LNCaP clone FGC (cell line): ENCODE results near the gene UBA5.

Experiments
- DNase-seq: peaks from one replicate; pipeline ENCODE4 v3.0.0-alpha.2; 2011; ENCODE audit warnings: low read depth
- H3K4me3 ChIP-seq: 2 replicates; pipeline ENCODE4 v1.5.1; 2011; ENCODE audit warnings: mild to moderate bottlenecking, low read depth, low read length, control low read depth
- TF ChIP-seq, protein P1 (sequence below): IDR thresholded peaks from 2 replicates; pipeline ENCODE4 v1.5.1; 2012; ENCODE audit warnings: mild to moderate bottlenecking; ENCODE audit not compliant: control insufficient read depth, insufficient read depth; ENCODE audit errors: extremely low read depth

The UBA5 gene

DNA sequence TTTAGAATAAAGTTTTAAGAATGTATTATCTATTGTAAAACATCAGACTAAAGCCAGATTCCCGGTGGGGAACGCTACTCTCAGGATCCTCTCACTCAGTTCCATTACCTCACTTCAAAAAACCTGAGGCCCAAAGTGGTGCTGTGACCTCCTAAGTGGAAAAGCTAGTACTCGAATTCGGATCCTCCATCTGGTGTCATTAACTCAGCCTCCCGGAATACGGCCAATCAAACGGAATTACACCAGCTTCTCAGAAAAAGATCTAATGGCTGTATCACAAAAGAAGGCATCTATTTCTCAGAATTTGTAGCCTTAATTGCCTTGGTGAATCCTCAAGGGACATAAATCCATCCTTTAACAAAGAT, 1.1 kb upstream of the UBA5 start:
- TF ChIP-seq, protein P1, sequence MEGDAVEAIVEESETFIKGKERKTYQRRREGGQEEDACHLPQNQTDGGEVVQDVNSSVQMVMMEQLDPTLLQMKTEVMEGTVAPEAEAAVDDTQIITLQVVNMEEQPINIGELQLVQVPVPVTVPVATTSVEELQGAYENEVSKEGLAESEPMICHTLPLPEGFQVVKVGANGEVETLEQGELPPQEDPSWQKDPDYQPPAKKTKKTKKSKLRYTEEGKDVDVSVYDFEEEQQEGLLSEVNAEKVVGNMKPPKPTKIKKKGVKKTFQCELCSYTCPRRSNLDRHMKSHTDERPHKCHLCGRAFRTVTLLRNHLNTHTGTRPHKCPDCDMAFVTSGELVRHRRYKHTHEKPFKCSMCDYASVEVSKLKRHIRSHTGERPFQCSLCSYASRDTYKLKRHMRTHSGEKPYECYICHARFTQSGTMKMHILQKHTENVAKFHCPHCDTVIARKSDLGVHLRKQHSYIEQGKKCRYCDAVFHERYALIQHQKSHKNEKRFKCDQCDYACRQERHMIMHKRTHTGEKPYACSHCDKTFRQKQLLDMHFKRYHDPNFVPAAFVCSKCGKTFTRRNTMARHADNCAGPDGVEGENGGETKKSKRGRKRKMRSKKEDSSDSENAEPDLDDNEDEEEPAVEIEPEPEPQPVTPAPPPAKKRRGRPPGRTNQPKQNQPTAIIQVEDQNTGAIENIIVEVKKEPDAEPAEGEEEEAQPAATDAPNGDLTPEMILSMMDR: no peak
- H3K4me3 ChIP-seq: peak overlapping the region; percentile 76
- DNase-seq: no peak

DNA sequence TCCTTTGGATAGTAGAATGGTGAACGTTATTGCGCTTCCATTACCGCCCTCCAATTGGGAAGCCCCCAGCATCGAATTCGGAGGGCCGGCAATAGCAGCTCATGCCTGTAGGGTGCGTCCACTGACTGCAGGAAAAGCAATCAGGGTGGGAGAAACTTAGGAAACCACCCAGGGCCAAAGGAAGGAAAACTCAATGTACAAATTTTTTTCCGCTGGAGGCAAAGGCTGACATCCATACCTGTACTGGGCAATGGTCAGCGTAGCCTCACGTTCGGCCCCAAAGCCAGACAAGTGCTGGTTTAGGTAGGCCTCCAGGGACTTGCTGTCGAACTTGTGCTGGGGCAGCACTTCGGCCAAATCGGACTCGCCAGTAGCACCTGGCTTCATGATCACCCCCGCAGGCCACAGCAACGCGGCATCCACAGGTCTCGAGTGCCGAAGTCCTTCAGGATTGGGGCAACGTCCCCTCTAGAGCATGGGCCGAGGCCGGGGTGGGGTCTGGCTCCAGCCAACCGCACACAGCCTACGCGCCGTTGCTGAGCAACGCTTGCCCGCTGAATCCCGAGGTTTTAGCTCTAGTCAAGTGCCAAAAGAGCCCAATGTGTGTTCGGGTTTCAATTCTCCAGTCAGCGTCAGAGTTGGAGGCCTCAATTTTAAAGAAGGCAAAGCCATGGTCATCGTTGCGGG, 621 bp upstream of the UBA5 start, which contains the start of gene ACAD11:
Gene ACAD11, minus strand, starts transcription at position 445 of the 687 bp plus-strand sequence. Its CDS starts 58 bp downstream, at position 387.
- TF ChIP-seq, protein P1: peak; percentile 34; the same call in 1 of the 2 replicates
- DNase-seq: no peak
- H3K4me3 ChIP-seq: peak within 1 kb of the TSS; percentile 76

DNA sequence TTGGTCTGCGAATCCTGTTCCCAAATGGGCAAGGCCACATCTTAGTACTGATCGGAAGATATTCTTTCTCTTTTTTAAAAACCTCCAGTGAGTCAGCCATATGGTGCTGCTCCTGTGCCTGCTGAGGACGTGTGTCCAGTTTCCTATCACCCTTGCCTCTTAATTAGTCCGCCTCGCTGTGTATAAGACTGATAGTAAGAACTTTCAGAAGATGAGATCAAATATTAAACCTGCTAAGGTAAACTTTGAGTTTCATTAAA, 612 bp downstream of the UBA5 start:
- DNase-seq: no peak
- TF ChIP-seq, protein P1: no peak
- H3K4me3 ChIP-seq: peak overlapping the region; percentile 76

DNA sequence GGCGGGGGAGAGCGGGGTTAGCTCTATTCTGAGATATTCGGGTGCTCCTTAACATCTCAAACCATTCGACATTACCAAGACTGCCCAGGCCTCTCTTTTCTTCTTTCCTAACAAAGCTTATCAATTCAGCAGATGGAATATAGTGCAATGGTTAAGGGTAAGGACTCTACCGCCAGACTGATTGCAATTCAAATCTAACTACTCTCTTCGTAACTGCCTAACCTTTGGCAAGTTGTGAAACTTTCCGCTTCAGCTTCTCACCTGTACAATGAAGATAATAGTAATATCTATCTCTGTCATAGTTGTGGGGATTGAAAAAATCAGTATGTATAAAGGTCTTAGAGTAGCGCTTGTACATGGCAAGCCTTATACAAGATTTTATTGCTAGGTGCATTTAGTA, 972 bp downstream of the UBA5 start:
- TF ChIP-seq, protein P1: no peak
- no peak for DNase-seq

DNA sequence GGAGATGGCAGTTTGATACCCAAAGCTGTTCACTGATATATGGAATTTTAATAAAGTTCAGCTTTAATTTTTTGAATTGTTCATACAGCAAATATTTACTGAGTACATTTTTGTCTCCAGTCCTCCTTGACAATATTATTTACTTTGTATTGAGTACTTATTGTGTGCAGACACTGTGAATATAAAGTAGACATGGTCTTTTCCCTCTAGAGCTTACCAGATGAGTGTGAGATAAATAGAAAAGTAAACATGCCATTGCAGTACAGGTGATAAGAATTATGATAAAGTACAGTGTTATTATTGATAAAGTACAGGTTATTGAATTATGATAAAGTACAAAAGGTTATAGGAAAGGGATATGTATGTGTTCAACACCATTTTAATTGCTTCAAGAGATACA, 2.1 kb downstream of the UBA5 start:
- no peak for DNase-seq
- H3K4me3 ChIP-seq: no peak overlapping the region

More for the DNA sequence above, 972 bp downstream of the UBA5 start:
- peak overlapping the region; percentile 76 for H3K4me3 ChIP-seq

DNA sequence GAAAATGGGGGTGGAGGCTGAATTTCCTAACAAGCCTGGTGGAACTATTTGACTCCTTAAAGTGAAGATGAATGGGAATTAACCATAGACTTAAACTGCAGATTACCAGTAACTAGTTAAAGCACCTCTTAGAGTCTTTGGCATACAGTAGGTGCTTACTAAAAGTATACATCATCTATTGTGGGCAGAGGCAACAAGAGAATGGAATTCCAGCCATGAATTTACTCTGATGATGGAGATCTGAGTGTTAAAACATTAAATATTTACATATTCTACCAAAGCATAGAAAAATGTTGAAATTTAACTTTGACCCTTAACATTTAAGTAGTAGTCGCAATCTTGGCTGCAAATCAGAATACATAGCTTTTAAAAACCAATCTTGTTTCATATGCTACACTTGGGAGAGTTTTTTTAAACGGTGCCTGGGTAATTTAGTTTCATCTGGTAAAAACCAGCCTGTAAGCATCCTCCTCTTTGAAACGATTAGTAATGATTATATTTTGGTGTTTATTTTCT, 5.2 kb downstream of the UBA5 start:
- TF ChIP-seq, protein P1: no peak
- no peak for DNase-seq
- H3K4me3 ChIP-seq: no peak overlapping the region

More for the DNA sequence above, 2.1 kb downstream of the UBA5 start:
- TF ChIP-seq, protein P1: no peak
